H9 (cell line): ENCODE data around the gene POLL. TPM values are rescaled to one million over a fixed set of nuclear protein-coding genes. Genes with fewer than 3 reads are reported as not detected.

Source experiments
- DNase-seq: peaks from one replicate; pipeline ENCODE4 v3.0.0-alpha.2; 2017
- H2AFZ ChIP-seq: one replicate; pipeline ENCODE4 v1.6.1; 2013; ENCODE audit warnings: mild to moderate bottlenecking, low read length, control low read depth, moderate library complexity
- H2AK5ac ChIP-seq: 2 replicates; pipeline ENCODE4 v1.6.1; 2013; ENCODE audit warnings: low read length, control low read depth, mixed read lengths; ENCODE audit not compliant: insufficient read length
- H2BK120ac ChIP-seq: one replicate; pipeline ENCODE4 v1.6.1; 2013; ENCODE audit warnings: low read depth, mild to moderate bottlenecking, low read length, control low read depth, inconsistent platforms; ENCODE audit not compliant: poor library complexity, severe bottlenecking
- H2BK12ac ChIP-seq: 2 replicates; pipeline ENCODE4 v1.6.1; 2013; ENCODE audit warnings: low read length, control low read depth, mixed read lengths, low read depth; ENCODE audit not compliant: insufficient read length
- H2BK15ac ChIP-seq: 2 replicates; pipeline ENCODE4 v1.6.1; 2013; ENCODE audit warnings: low read depth, low read length, control low read depth
- H2BK20ac ChIP-seq: one replicate; pipeline ENCODE4 v1.6.1; 2013; ENCODE audit warnings: low read depth, mild to moderate bottlenecking, low read length, control low read depth, inconsistent platforms; ENCODE audit not compliant: poor library complexity, severe bottlenecking
- H2BK5ac ChIP-seq: 2 replicates; pipeline ENCODE4 v1.6.1; 2013; ENCODE audit warnings: low read length, control low read depth, mixed read lengths; ENCODE audit not compliant: insufficient read length
- H3K14ac ChIP-seq: 2 replicates; pipeline ENCODE4 v1.6.1; 2013; ENCODE audit warnings: low read length, control low read depth; ENCODE audit not compliant: insufficient read depth
- H3K18ac ChIP-seq: 2 replicates; pipeline ENCODE4 v1.6.1; 2013; ENCODE audit warnings: low read depth, mild to moderate bottlenecking, mixed read lengths, low read length, control low read depth; ENCODE audit not compliant: insufficient read length
- H3K23ac ChIP-seq: 2 replicates; pipeline ENCODE4 v1.6.1; 2013; ENCODE audit warnings: low read length, control low read depth, mixed read lengths, low read depth; ENCODE audit not compliant: insufficient read length
- H3K23me2 ChIP-seq: 2 replicates; pipeline ENCODE4 v1.6.1; 2013; ENCODE audit warnings: low read depth, mild to moderate bottlenecking, mixed read lengths, low read length, control low read depth; ENCODE audit not compliant: insufficient read length, poor library complexity, severe bottlenecking
- H3K27ac ChIP-seq: 2 replicates; pipeline ENCODE4 v1.5.1; 2013; ENCODE audit warnings: low read length, control low read depth, mixed read lengths, low read depth; ENCODE audit not compliant: insufficient read length
- H3K27me3 ChIP-seq: 2 replicates; pipeline ENCODE4 v1.6.1; 2013; ENCODE audit warnings: low read length, control low read depth, inconsistent platforms; ENCODE audit not compliant: insufficient read depth
- H3K4ac ChIP-seq: 2 replicates; pipeline ENCODE4 v1.6.1; 2013; ENCODE audit warnings: low read depth, mild to moderate bottlenecking, control low read depth, inconsistent platforms, low read length, moderate library complexity
- H3K4me1 ChIP-seq: 2 replicates; pipeline ENCODE4 v1.6.1; 2013; ENCODE audit warnings: low read length, control low read depth, inconsistent platforms; ENCODE audit not compliant: insufficient read depth
- H3K4me2 ChIP-seq: 2 replicates; pipeline ENCODE4 v1.6.1; 2013; ENCODE audit warnings: low read length, control low read depth, mixed read lengths; ENCODE audit not compliant: insufficient read length, insufficient read depth
- H3K56ac ChIP-seq: 2 replicates; pipeline ENCODE4 v1.6.1; 2013; ENCODE audit warnings: low read depth, mild to moderate bottlenecking, mixed read lengths, low read length, control low read depth; ENCODE audit not compliant: insufficient read length
- H3K79me1 ChIP-seq: 2 replicates; pipeline ENCODE4 v1.6.1; 2013; ENCODE audit warnings: low read depth, mild to moderate bottlenecking, moderate library complexity, low read length, control low read depth, inconsistent platforms; ENCODE audit not compliant: insufficient read depth, poor library complexity, severe bottlenecking
- H3K79me2 ChIP-seq: 2 replicates; pipeline ENCODE4 v1.6.1; 2013; ENCODE audit warnings: low read length, control low read depth, inconsistent platforms; ENCODE audit not compliant: insufficient read depth
- H3K9ac ChIP-seq: 2 replicates; pipeline ENCODE4 v1.6.1; 2013; ENCODE audit warnings: low read length, control low read depth, mixed read lengths; ENCODE audit not compliant: insufficient read length; ENCODE audit errors: extremely low read depth
- H3K9me3 ChIP-seq: one replicate; pipeline ENCODE4 v1.6.1; 2013; ENCODE audit warnings: low read depth, low read length, inconsistent platforms; ENCODE audit not compliant: control insufficient read depth
- H3T11ph ChIP-seq: one replicate; pipeline ENCODE4 v1.6.1; 2013; ENCODE audit warnings: mild to moderate bottlenecking, low read length, control low read depth, inconsistent platforms
- H4K20me1 ChIP-seq: one replicate; pipeline ENCODE4 v1.6.1; 2013; ENCODE audit not compliant: control insufficient read depth, insufficient read length, insufficient read depth
- H4K5ac ChIP-seq: 2 replicates; pipeline ENCODE4 v1.6.1; 2013; ENCODE audit warnings: low read depth, mild to moderate bottlenecking, mixed read lengths, low read length, control low read depth; ENCODE audit not compliant: insufficient read length
- H4K8ac ChIP-seq: replicated peaks from 2 replicates; pipeline ENCODE4 v1.6.1; 2013; ENCODE audit warnings: low read length, control low read depth, mixed read lengths, low read depth; ENCODE audit not compliant: insufficient read length
- H4K91ac ChIP-seq: 2 replicates; pipeline ENCODE4 v1.6.1; 2013; ENCODE audit warnings: low read depth, mild to moderate bottlenecking, moderate library complexity, mixed read lengths, low read length, control low read depth; ENCODE audit not compliant: insufficient read length
- H3K27ac Mint-ChIP-seq, 3 experiments: 2 replicates in 2 of 3; 3 replicates in 1 of 3; pipeline ENCODE4 v1.8.0; 2020 to 2021; ENCODE audit warnings: mixed read lengths in 3 of 3, mild to moderate bottlenecking in 1 of 3, moderate library complexity in 1 of 3
- H3K27me3 Mint-ChIP-seq: 2 replicates; pipeline ENCODE4 v1.8.0; 2021; ENCODE audit warnings: low read depth, mild to moderate bottlenecking, moderate library complexity, mixed read lengths
- H3K36me3 Mint-ChIP-seq, 3 experiments: 2 replicates in 2 of 3; 3 replicates in 1 of 3; pipeline ENCODE4 v1.8.0; 2020 to 2021; ENCODE audit warnings: low read depth in 3 of 3, mixed read lengths in 3 of 3; ENCODE audit not compliant: insufficient read depth in 1 of 3
- H3K4me1 Mint-ChIP-seq, 2 experiments: 2 replicates each; pipeline ENCODE4 v1.8.0; 2020; ENCODE audit warnings: mixed read lengths in 2 of 2
- H3K4me3 Mint-ChIP-seq, 2 experiments: 2 replicates in 1 of 2; 3 replicates in 1 of 2; pipeline ENCODE4 v1.8.0; 2020 to 2021; ENCODE audit warnings: mild to moderate bottlenecking in 2 of 2, mixed read lengths in 2 of 2, moderate library complexity in 1 of 2
- H3K9me3 Mint-ChIP-seq, 2 experiments: 2 replicates in 1 of 2; 3 replicates in 1 of 2; pipeline ENCODE4 v1.8.0; 2020; ENCODE audit warnings: mild to moderate bottlenecking in 2 of 2, mixed read lengths in 2 of 2, moderate library complexity in 1 of 2
- CTCF ChIP-seq: fragments of 200-600 bp; sonication (generic); conservative IDR thresholded peaks from 3 replicates; pipeline ENCODE4 v1.8.0; 2021; ENCODE audit warnings: antibody characterized with exemption, mild to moderate bottlenecking
- WGBS: extraction: QIAGEN DNeasy Blood & Tissue Kit; methylation state at CpG from one replicate; pipeline ENCODE4 v1.1.7; 2013; ENCODE audit warnings: missing lambda C conversion rate, low lambda C conversion rate, mixed read lengths; ENCODE audit not compliant: insufficient read length; ENCODE audit errors: extremely low coverage; 5-methylcytosine and 5-hydroxymethylcytosine counted together
- total RNA-seq: library from RNA; stranded (reverse); gene quantifications from 2 replicates; pipeline ENCODE4 v1.2.1, GENCODE V29; 2021

The POLL gene
- total RNA-seq, 1 experiment from 2014 or later = 30.8 TPM

- H4K91ac ChIP-seq = no peak overlapping the region
- H3K9me3 ChIP-seq = no peaks in the 10 kb centered on the region
- no peak overlapping the region for H4K5ac ChIP-seq
- H3K4me1 ChIP-seq = no peaks in the 10 kb centered on the region
- Mint-ChIP-seq H3K36me3 (peaks cover 3 to 5% (median 4%) of the 10 kb centered on the region in 3 experiments; a peak in 6 of 7 replicates), H3K4me3 (no peak overlapping the region; a peak in 1 of 5 replicates), H3K27me3 (no peaks in the 10 kb centered on the region), H3K4me1 (peaks cover 0 to 12% of the 10 kb centered on the region in 2 experiments; a peak in 2 of 4 replicates), H3K9me3 (0 out of 5 replicates have a peak, but pooled peaks cover 0 to 2% of the 10 kb centered on the region in 2 experiments), H3K27ac (peak overlapping the region in 1 of 3 experiments; percentile 63; a peak in 2 of 7 replicates)
- no peak overlapping the region for H2BK15ac ChIP-seq
- no CpG with 5 or more reads among the region's 13 CpGs for WGBS
- H2AK5ac ChIP-seq = no peak overlapping the region
- H3K27me3 ChIP-seq = no peaks in the 10 kb centered on the region
- H2BK12ac ChIP-seq = no peak overlapping the region
- no peak for TF ChIP-seq CTCF
- no peaks in the 10 kb centered on the region for H4K20me1 ChIP-seq
- H3K23me2 ChIP-seq = no peaks in the 10 kb centered on the region
- no peak overlapping the region for H4K8ac ChIP-seq
- H3K14ac ChIP-seq = no peak overlapping the region
- H3K4ac ChIP-seq = no peak overlapping the region
- H3K79me1 ChIP-seq = no peaks in the 10 kb centered on the region
- no peak overlapping the region for H3K27ac ChIP-seq
- no peak overlapping the region for H2BK120ac ChIP-seq
- no peak overlapping the region for H3K4me2 ChIP-seq
- H3K9ac ChIP-seq = no peak overlapping the region
- no peaks in the 10 kb centered on the region for H3K79me2 ChIP-seq
- no peak overlapping the region for H3K23ac ChIP-seq
- no peak overlapping the region for H2AFZ ChIP-seq
- no peak overlapping the region for H3T11ph ChIP-seq
- H2BK5ac ChIP-seq = no peak overlapping the region
- no peak for DNase-seq
- H3K56ac ChIP-seq = no peak overlapping the region
- H2BK20ac ChIP-seq = no peak overlapping the region
- H3K18ac ChIP-seq = no peak overlapping the region
These were observed 42.0 kb upstream of the POLL start for GRCh38 chr10:101629837-101630632.
